Stomach (tissue), 9 donors: ENCODE results near the gene CEP112. TPM values are rescaled to one million over a fixed set of nuclear protein-coding genes. Genes with fewer than 3 reads are reported as not detected.

Experiments used
- DNase-seq, 2 donors: peaks; one replicate each; pipeline versions ENCODE4 v3.0.0 to v3.0.0-alpha.2; 2013 to 2019
- H3K27ac ChIP-seq, 5 donors: fragments of 200-600 bp in 4 of 5; sonication (generic) in 4 of 5; one replicate each; pipeline ENCODE4 v1.5.1; 2013 to 2019; ENCODE audit warnings: mild to moderate bottlenecking in 1 of 5, moderate library complexity in 1 of 5
- H3K27me3 ChIP-seq, 3 donors: fragments of 200-600 bp; sonication (generic); one replicate each; pipeline ENCODE4 v1.5.1; 2017 to 2019; ENCODE audit warnings: mixed run types in 1 of 3
- H3K36me3 ChIP-seq, 4 donors: fragments of 200-600 bp; sonication (generic); 1 replicate in 3 of 4; 2 replicates in 1 of 4; pipeline ENCODE4 v1.5.1; 2016 to 2019
- H3K4me1 ChIP-seq, 4 donors: fragments of 200-600 bp; sonication (generic); one replicate each; pipeline ENCODE4 v1.5.1; 2016 to 2019
- H3K4me3 ChIP-seq, 4 donors: fragments of 200-600 bp; sonication (generic) in 3 of 4; one replicate each; pipeline ENCODE4 v1.5.1; 2016 to 2019; ENCODE audit warnings: mild to moderate bottlenecking in 1 of 4
- H3K9me3 ChIP-seq, 4 donors: fragments of 200-600 bp; sonication (generic); one replicate each; pipeline ENCODE4 v1.5.1; 2016 to 2019
- CTCF ChIP-seq, 7 experiments: fragments of 450-650 bp in 4 of 7; fragments of 200-600 bp in 3 of 7; sonication (generic) in 3 of 7; IDR thresholded peaks; one replicate each; pipeline ENCODE4 v1.5.1; 2016 to 2019; ENCODE audit warnings: antibody characterized with exemption in 7 of 7, control low read depth in 2 of 7, mild to moderate bottlenecking in 1 of 7
- EP300 ChIP-seq: sonication (generic); formaldehyde crosslinking; IDR thresholded peaks from one replicate; pipeline ENCODE4 v1.6.1; 2017; ENCODE audit warnings: antibody characterized with exemption
- POLR2A ChIP-seq, 4 donors: fragments of 450-650 bp; IDR thresholded peaks; one replicate each; pipeline ENCODE4 v1.6.1; 2016; ENCODE audit warnings: antibody characterized with exemption in 4 of 4, control low read depth in 2 of 4, mild to moderate bottlenecking in 1 of 4, moderate library complexity in 1 of 4
- POLR2AphosphoS5 ChIP-seq, 3 donors: sonication (generic); formaldehyde crosslinking; IDR thresholded peaks; one replicate each; pipeline ENCODE4 v1.6.1; 2016; ENCODE audit warnings: antibody characterized with exemption in 3 of 3
- WGBS, 5 donors: extraction: QIAGEN DNeasy Blood & Tissue Kit in 3 of 5; methylation state at CpG; one replicate each; pipeline versions ENCODE4 v1.1.5 to v1.1.7; 2013 to 2018; 5-methylcytosine and 5-hydroxymethylcytosine counted together
- intact Hi-C: fragments of 100-400 bp; cut with DNase I; formaldehyde crosslinking; loops from one replicate; pipeline ENCODE4 v1.15.1; 2023; ENCODE audit warnings: low total_unique reads
- polyA plus RNA-seq, 3 donors: library from polyadenylated mRNA; stranded (reverse); fragments of 200-250 nt; gene quantifications; one replicate each; pipeline ENCODE4 v1.2.3, GENCODE V29; 2013
- total RNA-seq, 5 donors: library from RNA; depleted of rRNA; stranded (reverse); fragments of >200 nt; gene quantifications; one replicate each; pipeline versions ENCODE4 v1.1.0 to v1.2.3, GENCODE V29; 2014 to 2016
- donor health status: healthy with polysubstance abuse.
- donor health status: Bipolar disorder and iron deficiency.
- donor health status: healthy.

CEP112 gene
- total and polyA plus RNA-seq, 8 donors = 3.5 to 108 (median 13.3) TPM

- Histone ChIP-seq H3K9me3 (peaks cover 0 to 9% (median 3%) of the 10 kb centered on the region in 4 donors), H3K36me3 (no peaks in the 10 kb centered on the region), H3K27me3 (no peaks in the 10 kb centered on the region), H3K27ac (no peak overlapping the region), H3K4me3 (no peak overlapping the region), H3K4me1 (no peaks in the 10 kb centered on the region)
- no peak for TF ChIP-seq CTCF (IDR thresholded peaks at IDR 0.05)
- no peak for TF ChIP-seq POLR2A (IDR thresholded peaks at IDR 0.05)
- TF ChIP-seq POLR2AphosphoS5 (IDR thresholded peaks at IDR 0.05) = no peak
- TF ChIP-seq EP300 = no peak
- WGBS, 5 donors = 71 to 91% (median 77%) methylated on average over 2 of the region's 2 CpGs
- DNase-seq = no peak
- intact Hi-C loops = no loop called here
Measured at GRCh38 chr17:66115246-66115645, 76.7 kb downstream of the CEP112 start.

- Histone ChIP-seq H3K4me3 (no peak overlapping the region), H3K9me3 (peaks cover 0 to 6% (median 3%) of the 10 kb centered on the region in 4 donors), H3K4me1 (no peaks in the 10 kb centered on the region), H3K36me3 (no peaks in the 10 kb centered on the region), H3K27me3 (no peaks in the 10 kb centered on the region), H3K27ac (no peak overlapping the region)
- intact Hi-C loops = no loop called here
- no peak for DNase-seq
- WGBS, 5 donors = 91 to 98% (median 93%) methylated on average over 2 of the region's 2 CpGs
- TF ChIP-seq POLR2AphosphoS5 (IDR thresholded peaks at IDR 0.05) (no peak), CTCF (IDR thresholded peaks at IDR 0.05) (no peak), EP300 (no peak), POLR2A (IDR thresholded peaks at IDR 0.05) (no peak)
Measured at GRCh38 chr17:66114609-66115008, 77.3 kb downstream of the CEP112 start.

GRCh38 chr17:66107731-66108130, 84.2 kb downstream of the CEP112 start:
- H3K27me3 ChIP-seq = no peaks in the 10 kb centered on the region
- no peaks in the 10 kb centered on the region for H3K4me1 ChIP-seq
- no peak overlapping the region for H3K27ac ChIP-seq
- TF ChIP-seq EP300 (no peak), CTCF (IDR thresholded peaks at IDR 0.05) (no peak), POLR2A (IDR thresholded peaks at IDR 0.05) (no peak), POLR2AphosphoS5 (IDR thresholded peaks at IDR 0.05) (no peak)
- H3K4me3 ChIP-seq = no peak overlapping the region
- DNase-seq = no peak
- H3K36me3 ChIP-seq = peaks cover 0 to 21% (median 4%) of the 10 kb centered on the region in 4 donors
- peaks cover 0 to 13% (median 7%) of the 10 kb centered on the region in 4 donors for H3K9me3 ChIP-seq
- intact Hi-C loops = no loop called here

GRCh38 chr17:66098040-66098439, 93.9 kb downstream of the CEP112 start:
- Histone ChIP-seq H3K4me3 (no peak overlapping the region), H3K4me1 (no peaks in the 10 kb centered on the region), H3K36me3 (peaks cover 0 to 18% (median 14%) of the 10 kb centered on the region in 4 donors), H3K27ac (no peak overlapping the region), H3K27me3 (no peaks in the 10 kb centered on the region), H3K9me3 (no peaks in the 10 kb centered on the region)
- 83 to 90% (median 88%) methylated on average over 3 of the region's 3 CpGs for WGBS, 5 donors
- DNase-seq = no peak
- no peak for TF ChIP-seq POLR2A (IDR thresholded peaks at IDR 0.05)
- TF ChIP-seq CTCF (IDR thresholded peaks at IDR 0.05) = no peak
- TF ChIP-seq EP300 = no peak
- no peak for TF ChIP-seq POLR2AphosphoS5 (IDR thresholded peaks at IDR 0.05)
- intact Hi-C loops = no loop called here
